NCI-H2107 treated with DMSO at 0.1 percent for 48 hours (cell line): Measurements from ENCODE around the gene MR1.
A peak's percentile ranks its signal among the peaks of the same experiment; 100 is the strongest.

Source experiments
- DNase-seq: peaks from one replicate; lab custom pipeline; 2025; ENCODE audit not compliant: unreplicated experiment; lab: John Stamatoyannopoulos, UW

MR1 gene

DNA sequence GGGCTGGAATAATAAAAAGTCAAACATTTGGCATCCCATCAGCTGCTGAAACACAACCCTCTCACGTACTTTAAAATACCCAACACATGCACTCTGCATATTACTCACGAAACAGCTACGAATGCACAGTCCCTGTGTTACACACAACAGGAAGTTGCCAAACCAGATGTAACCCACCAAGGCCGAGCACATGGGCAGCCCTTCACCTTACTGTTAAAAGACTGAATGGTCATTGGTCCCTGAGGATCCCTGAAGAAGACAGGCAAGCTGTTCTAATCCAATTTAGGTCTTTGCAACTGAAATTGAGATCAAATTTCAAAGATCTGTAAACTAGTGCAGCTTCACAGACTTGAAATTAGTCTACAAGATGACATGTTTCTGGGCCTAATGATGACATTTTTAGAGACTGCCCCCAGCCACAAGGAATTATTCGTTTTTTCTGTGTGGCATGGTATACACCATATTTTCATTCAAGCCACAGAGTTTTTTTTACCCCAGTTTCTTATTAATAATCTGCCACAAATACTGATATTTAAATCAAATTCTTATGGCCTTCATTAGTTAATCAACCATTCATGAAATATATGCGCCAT is 29.1 kb downstream of the MR1 start:
- no peak for DNase-seq

DNA sequence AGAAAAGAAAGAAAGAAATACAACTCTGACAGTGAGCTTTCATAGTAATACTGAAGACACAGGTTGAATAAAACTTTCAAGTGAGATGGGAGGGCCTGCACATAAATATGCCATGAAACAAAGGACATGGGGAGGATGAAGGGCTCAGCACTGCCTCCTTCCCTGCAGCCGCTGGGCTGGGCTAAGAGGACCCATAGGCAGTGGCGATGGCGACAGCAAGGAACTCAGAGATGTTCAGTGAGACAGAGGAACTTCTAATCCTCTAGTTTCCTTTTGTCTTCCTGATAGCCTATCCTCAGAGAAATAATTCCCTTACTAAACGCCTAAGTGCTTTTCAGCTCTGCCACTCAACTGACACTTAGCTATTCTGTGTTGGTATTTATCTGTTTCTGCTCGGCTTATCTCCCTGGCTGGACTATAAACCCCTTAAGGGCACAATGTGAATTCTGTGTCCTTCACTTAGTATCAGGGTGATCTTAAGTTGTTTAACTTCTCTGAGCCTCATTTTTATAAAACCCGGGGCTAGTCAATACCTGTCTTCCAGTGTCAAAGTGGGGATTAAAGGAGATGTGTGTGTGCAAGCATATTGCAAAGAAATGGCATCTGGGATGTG is 30.3 kb downstream of the MR1 start:
- DNase-seq = no peak

DNA sequence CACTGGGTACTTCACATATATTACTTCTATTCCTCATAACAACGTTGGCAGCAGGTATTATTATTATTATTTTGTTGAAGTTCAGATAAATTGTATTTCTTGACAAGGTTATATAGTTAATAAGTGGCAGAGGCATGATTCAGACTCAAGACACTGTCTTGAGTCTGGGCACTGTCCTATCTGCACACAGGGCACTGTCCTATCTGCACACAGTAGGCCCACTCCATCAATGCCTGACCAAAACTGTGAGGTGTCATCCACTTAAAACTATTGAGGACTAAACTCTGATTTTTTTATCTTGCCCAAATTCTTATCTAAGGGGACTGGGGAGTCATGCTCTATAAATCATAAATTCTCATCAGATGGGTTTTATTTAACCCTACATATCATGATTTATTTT is 30.9 kb downstream of the MR1 start:
- no peak for DNase-seq

DNA sequence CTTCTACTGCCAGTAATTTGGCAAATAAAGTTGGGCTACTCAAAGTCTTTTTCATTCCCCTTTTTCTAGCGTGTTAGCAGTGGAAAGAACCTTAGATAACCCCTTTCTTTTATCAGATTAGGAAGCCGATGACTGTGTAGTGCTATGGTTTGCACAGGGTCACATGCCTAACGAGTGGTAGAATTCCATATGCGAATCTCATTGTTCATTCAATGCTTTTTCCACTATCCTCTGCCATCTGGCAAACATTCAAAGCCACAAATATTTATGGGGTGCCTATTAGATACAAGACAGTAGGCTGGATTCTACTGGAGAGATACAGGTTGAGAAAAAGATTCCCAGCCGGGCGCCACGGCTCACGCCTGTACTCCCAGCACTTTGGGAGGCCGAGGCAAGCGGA is 39.9 kb downstream of the MR1 start:
- no peak for DNase-seq

DNA sequence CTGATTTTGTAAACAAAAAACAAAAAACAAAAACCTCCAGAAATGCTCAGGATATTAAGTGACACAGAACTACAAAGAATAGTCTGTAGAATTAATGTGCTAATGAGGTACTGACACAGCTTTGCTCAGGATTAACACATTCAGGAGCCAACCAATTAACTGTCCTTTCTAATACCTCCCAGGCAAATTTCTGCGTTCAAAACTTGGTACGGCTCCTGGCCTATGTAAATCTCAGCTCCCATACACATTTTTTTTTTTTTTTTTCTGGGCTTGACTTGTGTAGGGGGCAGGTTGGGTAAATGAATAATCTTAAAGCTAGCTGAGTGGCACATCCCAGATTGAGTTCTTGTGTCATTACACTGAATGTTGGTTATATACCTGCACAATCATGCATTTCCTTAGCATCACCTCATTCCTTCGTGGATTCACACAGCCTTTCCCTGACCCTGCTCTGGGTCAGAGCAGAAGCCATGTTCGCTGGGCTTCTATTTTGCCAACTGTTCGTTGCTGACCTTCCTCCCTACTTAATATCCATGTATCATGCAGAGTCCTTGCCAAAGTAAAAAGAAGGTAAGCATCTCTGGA is 42.1 kb downstream of the MR1 start:
- DNase-seq = no peak

DNA sequence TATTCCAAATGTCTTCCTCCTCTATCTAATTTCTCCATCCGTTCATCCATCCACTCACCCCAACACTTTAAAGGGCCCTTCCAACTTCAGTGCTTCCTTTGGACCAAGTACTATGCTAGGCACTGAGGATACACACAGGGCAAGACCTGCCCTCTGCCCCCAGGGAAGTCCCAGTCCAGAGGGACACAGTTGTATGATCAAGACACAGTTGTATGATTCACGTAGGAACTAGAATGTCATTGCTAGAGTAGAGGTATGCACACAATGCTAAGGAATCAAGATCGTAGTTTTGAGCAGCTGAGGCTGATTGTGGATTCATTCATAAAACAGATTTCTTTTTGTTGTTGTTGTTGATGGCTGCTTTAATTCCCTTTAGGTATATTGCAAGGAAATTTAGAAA is 43.1 kb downstream of the MR1 start:
- DNase-seq = no peak

DNA sequence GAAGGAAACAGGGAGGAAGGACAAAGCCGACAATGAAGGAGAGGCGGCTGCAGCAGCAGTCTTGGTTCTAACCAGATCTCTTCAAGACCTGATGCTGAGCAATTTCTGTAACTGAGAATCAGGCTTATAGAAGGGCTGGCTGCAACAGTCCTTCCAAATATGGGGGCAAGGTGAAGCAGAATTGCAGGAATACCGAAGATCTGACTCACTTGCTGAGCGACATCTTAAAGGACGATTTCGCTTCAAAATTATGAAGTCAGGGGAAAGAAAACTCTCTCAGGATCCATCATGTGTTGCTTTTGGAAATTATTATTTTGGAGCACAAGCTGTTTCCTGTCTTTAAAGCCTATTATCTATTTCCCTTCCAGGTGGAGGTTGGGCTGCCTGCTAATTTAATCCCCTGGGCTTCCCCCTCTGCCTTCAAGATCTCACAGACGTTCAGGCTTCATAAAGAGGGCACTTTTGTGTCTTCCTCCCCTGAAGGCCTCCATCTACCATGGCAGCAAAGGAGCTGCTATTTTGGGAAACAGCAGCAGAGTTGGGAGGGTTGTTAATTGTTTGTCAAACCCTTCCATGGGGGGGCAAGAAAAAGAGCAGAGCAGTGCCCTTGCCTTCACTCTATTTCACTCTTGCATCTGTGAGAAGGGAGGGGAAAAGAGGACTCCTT is 43.9 kb downstream of the MR1 start:
- no peak for DNase-seq

DNA sequence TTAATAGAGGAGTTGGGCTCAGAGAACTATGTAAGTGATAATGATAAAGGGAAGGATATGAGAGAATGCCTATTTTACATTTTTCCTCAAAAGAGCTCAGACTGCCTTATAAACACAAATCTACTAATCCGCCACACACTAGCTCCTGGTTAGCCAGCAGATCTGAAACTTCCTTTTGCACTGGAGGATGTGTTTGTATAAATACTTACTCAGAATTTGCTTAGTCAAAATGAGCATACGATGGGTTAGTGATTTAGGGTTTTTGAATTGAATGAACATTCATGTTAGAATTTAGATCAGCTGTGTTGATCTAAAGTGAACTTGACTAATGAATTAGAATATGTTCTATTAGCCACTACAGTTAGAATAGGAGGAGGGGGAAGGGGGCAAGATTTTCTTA is 45.6 kb downstream of the MR1 start:
- DNase-seq = no peak

DNA sequence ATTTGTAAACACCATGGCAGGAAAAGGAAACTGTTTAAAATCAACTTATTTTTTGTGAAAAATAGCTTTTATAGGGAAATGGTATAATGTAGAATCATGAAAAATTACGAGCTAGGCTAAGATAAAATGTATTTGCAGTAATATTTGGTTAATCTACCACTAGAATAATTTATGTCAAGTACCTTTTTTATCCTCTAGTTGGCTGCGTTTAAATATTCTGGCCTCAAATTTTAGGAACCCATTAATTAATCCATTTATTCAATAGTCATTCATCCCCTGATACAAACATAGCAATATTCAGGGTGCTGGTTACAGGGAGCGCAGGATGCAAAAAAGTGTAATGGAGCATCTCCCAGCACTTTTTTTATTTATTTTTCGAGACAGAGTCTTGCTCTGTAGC is 46.1 kb downstream of the MR1 start:
- DNase-seq = no peak

DNA sequence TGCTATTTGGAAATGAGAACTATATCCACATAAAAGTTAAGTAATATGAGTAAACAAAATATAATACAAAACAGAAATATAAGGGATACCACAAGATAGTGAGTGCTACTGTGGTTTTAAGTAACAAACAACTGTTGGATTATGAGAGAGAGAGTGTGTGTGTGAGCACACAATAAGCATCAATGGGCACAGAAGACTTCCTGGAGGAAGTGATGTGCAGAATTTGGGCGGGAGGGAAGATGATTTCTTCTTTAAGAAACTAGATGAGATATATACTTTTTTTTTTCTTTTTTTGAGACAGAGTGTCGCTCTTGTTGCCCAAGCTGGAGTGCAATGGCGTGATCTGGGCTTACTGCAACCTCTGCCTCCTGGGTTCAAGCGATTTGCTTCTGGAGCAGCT is 46.8 kb downstream of the MR1 start:
- DNase-seq = no peak

DNA sequence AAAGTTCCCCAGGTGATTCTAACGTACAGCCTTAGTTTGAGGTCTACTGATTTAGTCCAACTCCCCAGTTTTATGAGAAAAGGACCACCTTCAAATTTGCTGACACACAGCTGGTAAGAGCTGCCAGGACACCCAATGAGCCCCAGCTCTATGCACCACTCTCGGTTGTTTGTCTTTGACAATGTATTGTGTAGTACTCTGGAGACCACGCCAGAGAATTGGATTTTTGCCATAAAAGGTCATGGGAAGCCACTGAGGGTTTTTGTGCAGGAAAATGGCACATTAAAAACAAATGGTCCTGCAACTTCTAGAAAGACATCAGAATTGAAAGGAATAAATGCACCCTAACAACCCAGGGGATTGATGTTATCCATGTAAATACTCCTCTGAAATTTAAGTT is 47.6 kb downstream of the MR1 start:
- DNase-seq = no peak

DNA sequence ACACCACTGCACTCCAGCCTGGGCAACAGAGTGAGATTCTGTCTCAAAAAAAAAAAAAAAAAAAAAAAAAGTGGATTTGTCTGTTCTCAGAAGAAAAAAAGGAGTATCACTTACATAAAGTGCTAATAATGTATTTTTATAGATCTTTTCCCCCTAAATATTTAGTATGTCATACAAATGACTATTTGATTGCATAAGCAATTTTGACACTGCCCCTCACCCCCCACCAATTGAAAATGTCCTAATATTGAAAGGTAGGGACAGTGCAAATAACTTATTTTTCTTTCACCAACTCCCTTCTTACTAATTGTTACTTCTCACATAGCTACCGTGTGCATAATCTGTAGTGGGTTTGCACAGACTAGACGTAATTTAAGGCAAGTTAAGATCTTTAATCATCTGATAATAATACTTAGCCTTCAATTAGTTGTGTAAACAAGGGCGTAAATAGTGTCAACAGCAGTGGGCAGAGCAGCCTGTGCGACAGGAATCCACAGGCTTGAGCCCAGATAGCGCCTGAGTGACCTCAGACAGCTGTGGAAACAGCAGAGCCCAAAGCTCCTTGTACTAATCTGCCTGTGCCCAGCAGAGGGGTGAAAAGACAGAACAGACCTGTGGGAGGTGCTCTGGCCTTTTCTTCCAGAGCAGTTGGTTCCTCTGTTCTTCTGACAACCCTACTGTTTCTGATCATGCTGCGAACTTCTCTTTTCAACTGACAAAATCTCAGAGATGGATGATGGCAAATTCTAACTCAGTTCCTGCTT is 50.2 kb downstream of the MR1 start:
- DNase-seq = peak; percentile 85

DNA sequence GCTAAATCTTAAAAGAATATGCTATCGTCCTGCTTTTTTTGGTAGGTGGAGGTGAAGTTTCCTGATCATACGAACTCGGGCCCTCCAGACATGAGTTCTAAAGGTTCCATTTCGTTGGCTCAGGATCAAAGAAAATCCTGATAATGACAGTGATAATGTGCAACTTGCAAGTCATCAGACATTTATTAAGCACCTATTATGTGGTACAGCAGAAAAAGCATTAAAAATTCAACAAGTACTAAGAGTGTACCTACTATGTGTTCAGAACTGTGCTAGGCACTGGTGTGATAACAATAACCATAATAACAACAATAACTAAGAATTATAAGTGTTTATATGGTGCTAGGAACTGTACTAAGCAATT is 50.8 kb downstream of the MR1 start:
- no peak for DNase-seq

DNA sequence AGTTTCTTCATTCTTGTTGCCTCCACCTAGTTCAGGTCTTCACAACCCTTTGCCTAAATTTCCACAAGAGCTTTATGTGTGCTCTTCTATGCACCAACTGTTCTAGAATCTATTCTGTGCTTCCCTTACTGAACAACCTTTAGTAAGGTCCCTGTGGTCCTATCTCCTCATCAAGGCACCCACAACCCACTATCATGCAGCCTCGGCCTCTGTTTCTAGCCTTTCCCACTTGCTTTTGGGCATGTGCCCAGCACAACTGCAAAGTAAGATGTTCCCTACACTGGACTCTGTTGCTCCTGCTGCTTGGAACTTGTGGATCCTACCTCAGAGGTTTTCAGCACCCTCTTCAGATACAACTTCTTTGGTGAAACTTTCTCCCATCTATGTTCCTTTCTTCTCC is 52.3 kb downstream of the MR1 start:
- DNase-seq = no peak

DNA sequence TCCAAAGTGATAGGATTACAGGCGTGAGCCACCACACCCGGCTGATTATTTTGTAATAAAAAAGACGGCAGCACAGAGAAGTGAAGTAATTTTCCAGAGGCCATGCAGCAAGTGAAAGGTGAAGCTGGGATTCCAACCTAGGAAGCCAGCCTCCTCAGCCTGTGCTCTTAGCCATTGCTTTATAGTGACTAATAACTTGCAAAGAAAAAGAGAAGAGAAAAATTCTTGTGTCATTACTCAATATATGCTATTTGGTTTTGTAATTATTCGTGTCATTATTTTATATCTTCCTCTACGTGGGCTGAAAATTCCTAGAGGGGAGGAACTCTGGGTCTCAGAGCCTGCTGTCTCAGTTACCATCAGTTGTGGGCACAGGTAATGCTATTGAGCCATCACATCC is 53.1 kb downstream of the MR1 start:
- DNase-seq = no peak

DNA sequence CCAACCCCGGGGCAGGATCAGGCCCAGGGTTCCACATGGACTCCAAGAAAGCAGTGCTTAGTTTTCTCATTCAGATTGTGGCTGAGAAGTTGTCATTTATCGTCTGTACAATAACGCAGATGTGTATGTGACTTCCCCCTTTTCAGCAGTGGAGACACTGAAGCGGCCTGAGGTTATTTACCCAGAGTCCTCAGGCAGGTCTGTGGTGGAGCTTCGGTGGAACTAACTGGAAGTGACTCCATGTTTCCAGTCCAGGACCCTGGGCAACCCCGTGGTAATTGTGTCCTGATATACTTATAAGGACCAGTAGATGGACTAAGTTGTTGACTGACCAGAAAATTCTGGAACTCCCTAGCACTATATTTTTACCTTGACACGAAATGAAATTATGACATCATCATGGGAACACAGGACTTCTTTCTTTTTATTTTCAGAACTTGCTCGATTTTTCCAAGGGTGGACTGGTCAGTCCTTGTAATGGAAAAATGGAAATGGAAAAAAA is 53.7 kb downstream of the MR1 start:
- no peak for DNase-seq

DNA sequence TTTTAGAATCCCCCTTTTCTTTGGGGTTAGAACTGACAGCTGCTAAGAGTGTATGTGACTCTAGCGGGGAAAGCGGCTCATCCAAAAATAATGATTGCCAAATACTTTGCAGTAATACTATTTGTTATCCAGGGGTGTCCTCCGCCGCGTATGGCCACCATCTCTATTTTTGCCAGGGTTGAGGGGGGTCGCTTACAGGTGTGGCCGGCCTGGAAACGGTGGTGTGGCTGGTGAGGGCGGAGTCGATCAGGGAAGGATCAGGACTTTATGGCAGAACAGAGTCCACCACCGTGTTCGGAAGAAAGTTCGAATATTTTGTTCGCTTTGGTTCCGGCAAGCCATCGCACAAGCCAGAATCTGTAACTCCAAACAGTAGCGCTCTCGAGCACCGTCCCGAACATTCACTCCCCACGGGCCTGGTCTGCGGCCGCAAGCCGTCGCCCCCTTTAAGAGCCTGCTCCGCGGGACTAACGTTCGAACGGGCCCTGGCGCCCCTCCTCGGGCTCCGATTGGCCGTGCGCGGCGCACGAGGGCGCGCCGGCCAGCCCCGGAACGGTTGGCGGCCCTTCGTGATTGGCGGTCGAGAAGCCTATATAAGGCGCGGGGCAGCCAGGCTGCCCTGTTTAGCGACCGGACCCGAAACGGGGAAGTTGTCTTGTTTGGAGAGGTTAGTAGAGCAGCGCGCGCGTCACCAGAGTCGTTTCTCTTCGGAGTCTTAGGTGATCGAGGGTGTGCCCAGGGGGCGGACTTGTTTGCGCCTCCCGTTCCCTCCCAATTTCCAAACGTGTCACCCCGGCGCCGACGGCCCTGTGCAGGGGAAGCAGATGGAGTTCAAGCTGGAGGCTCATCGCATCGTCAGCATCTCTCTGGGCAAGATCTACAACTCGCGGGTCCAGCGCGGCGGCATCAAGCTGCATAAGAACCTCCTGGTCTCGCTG is 54.6 kb downstream of the MR1 start, which contains the start of gene IER5:
IER5 (plus strand) TSS at position 622 of the 938 bp plus-strand sequence; CDS start at position 825, 203 bp downstream.
- peak; percentile 92 for DNase-seq

DNA sequence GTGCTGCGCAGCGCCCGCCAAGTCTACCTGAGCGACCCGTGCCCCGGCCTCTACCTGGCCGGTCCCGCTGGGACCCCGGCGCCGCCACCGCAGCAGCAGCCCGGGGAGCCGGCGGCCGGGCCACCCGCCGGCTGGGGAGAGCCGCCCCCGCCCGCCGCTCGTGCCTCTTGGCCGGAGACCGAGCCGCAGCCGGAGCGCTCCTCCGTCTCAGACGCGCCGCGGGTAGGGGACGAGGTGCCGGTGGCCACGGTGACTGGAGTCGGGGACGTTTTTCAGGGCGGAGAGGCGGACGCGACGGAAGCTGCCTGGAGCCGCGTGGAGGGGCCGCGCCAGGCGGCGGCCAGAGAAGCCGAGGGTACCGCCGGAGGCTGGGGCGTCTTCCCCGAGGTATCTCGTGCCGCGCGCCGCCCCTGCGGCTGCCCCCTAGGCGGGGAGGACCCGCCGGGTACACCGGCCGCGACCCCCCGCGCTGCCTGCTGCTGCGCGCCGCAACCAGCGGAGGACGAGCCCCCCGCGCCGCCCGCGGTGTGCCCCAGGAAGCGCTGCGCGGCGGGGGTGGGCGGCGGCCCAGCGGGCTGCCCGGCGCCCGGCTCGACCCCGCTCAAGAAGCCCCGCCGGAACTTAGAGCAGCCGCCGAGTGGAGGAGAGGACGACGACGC is 55.4 kb downstream of the MR1 start:
- DNase-seq = no peak

DNA sequence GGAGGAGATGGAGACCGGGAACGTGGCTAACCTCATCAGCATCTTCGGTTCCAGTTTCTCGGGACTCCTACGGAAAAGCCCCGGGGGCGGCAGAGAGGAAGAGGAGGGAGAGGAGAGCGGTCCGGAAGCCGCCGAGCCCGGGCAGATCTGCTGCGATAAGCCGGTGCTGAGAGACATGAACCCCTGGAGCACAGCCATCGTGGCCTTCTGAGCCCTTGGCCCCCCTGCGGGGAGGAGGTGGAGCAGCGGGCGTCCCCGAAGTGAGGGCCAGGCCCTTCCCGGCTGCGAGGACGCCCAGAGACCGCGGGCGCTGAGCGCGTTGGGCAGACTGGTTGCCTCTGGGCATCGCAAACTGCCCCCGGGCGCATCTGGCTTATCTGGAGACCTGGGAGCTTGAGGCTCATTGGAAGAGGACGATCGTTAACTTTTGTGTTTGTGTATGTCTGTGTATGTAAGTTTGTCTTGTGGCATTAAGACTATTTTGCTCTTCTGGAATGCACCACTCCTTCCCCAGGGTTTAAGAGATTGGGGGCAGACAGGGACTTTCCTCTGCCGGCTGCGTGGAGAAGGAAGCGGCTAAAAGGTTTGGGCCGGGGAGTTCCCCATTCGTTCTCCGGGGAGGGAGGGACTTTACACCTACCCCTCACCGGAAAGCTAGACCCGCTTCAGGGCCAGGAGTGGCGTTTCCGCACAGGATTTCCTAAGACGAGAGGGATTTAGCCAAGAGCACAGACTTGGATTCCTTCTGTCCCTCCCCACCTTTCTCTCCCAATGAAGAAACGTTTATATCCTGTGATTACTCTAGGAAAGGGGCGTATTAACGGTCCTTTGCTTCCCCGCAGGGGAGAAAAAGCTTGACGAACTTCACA is 56.1 kb downstream of the MR1 start:
- peak; percentile 64 for DNase-seq
